GM12865 (cell line): ENCODE measurements around the gene SEZ6L.

Experiments
- DNase-seq: peaks from one replicate; pipeline ENCODE4 v3.0.0; 2010; ENCODE audit warnings: low read depth
- H3K4me3 ChIP-seq: 2 replicates; pipeline ENCODE4 v1.5.1; 2011; ENCODE audit warnings: mild to moderate bottlenecking, low read depth, low read length, control low read depth
- TF ChIP-seq, protein P1 (sequence below): IDR thresholded peaks from 2 replicates; pipeline ENCODE4 v1.5.1; 2011; ENCODE audit warnings: low read length, control low read depth, low read depth, inconsistent platforms; ENCODE audit not compliant: insufficient read depth; ENCODE audit errors: missing control alignments

The SEZ6L gene

DNA sequence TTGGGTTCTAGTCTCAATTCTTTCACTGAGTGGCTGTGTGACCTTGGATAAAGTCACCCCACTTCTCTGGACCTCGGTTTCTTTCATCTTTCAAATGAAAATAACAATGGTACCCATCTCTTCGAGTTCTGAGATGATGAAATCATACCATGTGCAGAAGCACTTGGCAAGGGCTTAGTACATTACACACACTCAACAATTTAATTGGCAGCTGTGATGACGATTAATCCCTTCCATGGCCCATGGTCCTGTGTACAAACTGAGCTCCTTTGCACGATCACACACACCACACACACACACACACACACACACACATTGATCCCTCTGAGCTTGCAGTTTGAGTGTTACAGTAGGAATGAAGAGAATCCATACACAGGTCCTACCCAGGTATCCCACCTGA is 156.4 kb downstream of the SEZ6L start:
- DNase-seq, result no peak

DNA sequence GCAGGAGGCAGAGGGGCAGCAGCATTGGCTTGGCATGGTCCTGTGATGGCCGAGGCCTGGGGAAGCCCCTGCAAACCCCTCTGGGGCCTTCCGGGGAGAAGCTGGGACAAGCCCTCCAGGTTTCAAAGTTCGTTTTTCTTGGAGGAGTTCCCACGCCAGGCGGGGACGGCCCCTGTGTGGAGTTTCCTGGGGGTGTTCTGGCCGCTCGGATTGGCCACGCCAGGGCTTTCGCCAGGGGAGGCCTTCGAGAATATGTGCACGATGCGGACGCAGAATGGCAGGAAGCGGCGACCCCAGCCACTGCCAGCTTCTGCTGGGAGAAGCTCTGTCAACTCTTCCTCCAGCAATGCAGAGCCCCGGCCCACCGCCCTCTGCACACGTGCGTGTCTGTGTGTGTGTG is 157.5 kb downstream of the SEZ6L start:
- H3K4me3 ChIP-seq, result no peak overlapping the region
- no peak for DNase-seq
- TF ChIP-seq, protein P1, sequence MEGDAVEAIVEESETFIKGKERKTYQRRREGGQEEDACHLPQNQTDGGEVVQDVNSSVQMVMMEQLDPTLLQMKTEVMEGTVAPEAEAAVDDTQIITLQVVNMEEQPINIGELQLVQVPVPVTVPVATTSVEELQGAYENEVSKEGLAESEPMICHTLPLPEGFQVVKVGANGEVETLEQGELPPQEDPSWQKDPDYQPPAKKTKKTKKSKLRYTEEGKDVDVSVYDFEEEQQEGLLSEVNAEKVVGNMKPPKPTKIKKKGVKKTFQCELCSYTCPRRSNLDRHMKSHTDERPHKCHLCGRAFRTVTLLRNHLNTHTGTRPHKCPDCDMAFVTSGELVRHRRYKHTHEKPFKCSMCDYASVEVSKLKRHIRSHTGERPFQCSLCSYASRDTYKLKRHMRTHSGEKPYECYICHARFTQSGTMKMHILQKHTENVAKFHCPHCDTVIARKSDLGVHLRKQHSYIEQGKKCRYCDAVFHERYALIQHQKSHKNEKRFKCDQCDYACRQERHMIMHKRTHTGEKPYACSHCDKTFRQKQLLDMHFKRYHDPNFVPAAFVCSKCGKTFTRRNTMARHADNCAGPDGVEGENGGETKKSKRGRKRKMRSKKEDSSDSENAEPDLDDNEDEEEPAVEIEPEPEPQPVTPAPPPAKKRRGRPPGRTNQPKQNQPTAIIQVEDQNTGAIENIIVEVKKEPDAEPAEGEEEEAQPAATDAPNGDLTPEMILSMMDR, result no peak

More for the DNA sequence above, 156.4 kb downstream of the SEZ6L start:
- TF ChIP-seq, protein P1, result no peak
- no peak overlapping the region for H3K4me3 ChIP-seq

DNA sequence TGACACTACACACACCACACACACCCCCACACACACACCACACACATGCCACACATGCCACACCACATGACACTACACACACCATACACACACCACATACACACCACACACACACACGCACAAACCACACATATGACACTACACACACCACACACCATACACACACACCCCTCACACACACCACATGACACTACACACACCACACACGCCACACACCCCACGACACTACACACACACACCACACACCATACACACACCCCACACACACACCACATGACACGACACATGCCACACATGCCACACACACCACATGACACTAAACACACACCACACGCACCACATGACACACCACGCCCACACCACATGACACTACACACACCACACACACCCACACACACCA is 158.0 kb downstream of the SEZ6L start:
- TF ChIP-seq, protein P1, result no peak
- no peak overlapping the region for H3K4me3 ChIP-seq
- DNase-seq, result no peak

DNA sequence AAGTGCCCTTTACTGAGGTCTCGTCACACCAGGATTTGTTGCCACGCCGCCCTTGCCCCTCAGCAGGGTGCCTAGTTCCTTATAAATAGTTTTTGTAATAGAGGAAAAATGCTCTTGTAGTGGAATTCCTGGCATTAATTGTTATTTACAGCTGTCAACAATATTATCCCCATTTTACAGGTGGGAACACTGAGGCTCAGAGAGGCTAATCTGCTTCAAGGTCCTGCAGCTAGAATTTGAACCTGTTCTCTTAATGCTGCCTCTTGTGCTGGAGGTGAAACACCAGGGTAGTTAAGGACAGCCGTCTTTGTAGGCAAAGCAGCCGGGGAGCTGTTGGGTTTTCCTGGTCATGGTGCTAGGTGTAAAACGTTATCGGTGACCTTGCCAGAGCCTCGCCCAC is 159.0 kb downstream of the SEZ6L start:
- no peak overlapping the region for H3K4me3 ChIP-seq
- DNase-seq, result no peak
- TF ChIP-seq, protein P1, result no peak

DNA sequence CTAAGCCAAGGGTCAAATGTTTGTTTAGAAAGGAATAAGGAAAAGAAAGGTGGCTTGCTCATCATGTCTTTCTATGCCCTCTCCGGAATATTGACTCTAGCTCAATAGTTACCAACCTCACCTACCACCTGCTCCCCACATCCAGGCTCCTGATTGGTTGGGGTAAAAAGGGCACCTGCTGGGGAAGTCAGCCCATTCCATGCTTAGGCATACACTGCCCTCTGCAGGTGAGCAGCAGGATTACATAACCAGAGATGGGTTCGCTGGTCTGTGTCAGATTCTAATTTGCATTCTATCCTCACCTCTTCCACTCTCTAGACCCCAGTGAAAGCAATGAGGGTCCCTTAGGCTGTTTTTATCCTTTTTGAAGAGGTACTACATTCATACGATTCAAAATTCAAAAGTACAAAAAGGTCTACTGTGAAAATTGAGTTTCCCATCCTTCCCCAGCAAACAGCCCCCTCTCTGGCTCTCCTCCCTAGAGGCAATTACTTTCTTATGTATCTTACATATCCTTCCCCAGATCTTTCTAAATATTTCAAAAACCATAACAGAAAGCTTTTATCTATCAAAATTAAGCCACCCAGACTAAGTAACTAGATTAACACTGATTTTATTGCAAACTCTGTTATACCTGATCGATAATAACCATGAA is 161.8 kb downstream of the SEZ6L start:
- H3K4me3 ChIP-seq, result no peak overlapping the region
- TF ChIP-seq, protein P1, result peak; percentile 94
- peak; percentile 67 for DNase-seq

DNA sequence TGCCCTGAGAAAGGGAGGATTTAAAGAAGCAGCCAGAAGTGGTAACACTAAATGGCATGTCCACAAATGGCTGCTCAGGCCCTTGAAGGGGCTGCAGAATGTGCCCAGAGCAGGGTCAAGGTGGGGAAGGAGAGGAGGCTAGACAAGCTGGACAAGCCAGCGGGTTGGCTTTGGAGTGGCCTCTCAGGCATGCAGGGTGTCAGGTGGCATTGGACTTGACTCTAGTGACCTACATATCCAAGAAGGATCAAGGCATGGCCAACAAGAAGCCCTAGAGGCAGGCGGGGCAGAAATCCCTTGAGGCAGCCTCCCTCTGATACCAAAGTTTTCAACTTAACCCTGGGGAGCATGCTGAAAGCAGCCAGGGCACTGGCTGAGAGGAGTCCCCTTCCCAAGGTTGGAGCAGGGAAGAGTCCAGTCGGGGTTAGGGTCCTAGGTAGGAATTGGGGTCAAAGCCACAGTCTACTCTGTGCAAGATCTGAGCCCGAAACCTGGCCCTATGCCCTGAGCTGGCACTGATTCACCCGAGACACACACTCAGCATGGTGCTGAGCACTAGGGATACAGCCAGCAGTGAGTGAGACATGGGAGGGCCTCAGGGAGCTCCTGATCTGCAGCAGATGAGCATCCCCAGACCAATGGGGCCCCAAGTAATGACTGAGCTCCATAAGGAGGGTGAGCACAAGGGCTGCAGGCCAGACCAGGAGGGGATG is 164.0 kb downstream of the SEZ6L start:
- H3K4me3 ChIP-seq, result no peak overlapping the region
- no peak for DNase-seq
- TF ChIP-seq, protein P1, result no peak
